ENCODE data around the gene GMCL2.

GMCL2 gene

DNA sequence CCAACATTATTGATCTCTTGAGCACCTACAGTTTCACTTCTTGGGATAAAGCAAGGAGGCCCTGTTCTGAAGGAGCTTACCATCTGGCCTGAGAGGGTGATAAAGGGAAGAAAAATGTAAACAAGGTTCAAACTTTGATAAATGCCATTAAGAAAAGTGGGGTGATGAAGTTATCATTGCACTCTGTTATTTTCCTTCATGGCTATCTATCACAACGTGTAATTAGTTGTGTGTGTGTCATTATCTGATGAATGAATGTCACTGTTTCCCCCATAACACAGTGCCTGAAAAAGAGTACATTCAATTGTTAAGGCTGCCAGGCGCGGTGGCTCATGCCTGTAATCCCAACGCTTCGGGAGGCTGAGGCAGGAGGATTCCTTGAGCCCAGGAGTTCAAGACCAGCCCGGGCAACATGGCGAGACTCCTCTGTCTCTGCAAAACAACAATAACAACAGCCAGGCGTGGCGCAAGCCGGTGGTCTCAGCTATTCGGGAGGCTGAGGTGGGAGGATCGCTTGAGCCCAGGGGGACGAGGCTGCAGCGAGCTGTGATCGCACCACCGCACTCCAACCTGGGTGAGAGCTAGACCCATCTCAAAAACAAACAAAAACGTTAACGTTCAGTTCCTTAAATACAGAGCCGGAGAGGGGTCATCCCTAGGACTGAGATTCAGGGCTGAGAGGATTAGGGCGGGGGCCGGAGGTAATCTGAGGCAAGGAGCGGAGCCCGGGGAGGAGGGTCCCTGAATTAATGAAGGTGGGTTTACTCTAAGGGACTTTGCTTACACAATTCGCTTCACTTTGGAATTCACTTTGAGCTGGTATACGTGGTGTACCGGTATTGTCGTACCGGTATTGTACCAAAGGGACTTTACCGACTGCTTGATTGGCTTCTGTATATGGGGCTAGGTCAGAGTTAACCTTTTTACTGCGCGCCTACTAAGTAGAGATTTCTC lies 34.4 kb downstream of the GMCL2 start:
- no peak for DNase-seq (ENCODE audit: low read depth)
- peak overlapping the region; percentile 69 for H3K4me3 ChIP-seq (ENCODE audit: low read length)
- TF ChIP-seq, protein P1, sequence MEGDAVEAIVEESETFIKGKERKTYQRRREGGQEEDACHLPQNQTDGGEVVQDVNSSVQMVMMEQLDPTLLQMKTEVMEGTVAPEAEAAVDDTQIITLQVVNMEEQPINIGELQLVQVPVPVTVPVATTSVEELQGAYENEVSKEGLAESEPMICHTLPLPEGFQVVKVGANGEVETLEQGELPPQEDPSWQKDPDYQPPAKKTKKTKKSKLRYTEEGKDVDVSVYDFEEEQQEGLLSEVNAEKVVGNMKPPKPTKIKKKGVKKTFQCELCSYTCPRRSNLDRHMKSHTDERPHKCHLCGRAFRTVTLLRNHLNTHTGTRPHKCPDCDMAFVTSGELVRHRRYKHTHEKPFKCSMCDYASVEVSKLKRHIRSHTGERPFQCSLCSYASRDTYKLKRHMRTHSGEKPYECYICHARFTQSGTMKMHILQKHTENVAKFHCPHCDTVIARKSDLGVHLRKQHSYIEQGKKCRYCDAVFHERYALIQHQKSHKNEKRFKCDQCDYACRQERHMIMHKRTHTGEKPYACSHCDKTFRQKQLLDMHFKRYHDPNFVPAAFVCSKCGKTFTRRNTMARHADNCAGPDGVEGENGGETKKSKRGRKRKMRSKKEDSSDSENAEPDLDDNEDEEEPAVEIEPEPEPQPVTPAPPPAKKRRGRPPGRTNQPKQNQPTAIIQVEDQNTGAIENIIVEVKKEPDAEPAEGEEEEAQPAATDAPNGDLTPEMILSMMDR (IDR thresholded peaks at IDR 0.05; ENCODE audit: insufficient read depth, low read depth, low read length, missing control alignments) = no peak

DNA sequence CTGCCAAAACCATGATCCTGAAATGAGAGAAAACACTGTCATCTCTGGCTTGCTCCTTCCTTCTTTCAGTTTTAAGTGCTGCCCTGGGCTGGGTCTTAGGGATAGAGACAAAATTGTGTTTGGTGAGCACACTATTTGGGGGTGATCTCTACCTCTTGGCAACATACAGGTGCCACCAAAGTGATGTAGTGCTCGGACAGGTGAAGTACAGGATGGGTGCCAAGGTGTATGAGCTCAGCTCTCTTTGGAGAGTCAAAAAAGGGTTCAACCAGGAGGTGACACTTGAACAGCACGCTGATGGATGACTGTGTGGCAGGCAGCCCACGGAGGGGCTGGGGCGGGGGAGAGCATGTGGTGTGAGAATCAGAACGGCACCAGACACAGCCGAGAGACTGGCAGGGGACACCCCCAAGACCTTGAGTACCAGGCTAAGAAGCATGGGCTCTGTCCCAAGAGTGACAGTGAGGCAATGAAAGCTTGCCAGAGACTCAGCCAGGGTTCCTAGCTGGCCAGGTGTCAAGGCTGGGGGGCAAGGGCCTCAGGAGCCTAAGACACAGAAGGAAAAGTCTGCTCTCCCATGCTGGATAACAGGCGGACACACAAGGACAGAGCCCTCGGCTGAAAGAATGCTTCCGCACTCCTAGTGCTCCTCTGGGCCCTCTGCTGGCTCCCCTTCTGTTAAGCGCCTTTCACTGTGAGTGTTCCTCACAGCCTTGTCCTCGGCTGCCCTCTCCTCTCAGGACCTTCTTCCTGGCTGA lies 36.0 kb downstream of the GMCL2 start:
- no peak for DNase-seq (ENCODE audit: low read depth)
- TF ChIP-seq, protein P1 (IDR thresholded peaks at IDR 0.05; ENCODE audit: insufficient read depth, low read depth, low read length, missing control alignments) = no peak
- no peak overlapping the region for H3K4me3 ChIP-seq (ENCODE audit: low read length)

DNA sequence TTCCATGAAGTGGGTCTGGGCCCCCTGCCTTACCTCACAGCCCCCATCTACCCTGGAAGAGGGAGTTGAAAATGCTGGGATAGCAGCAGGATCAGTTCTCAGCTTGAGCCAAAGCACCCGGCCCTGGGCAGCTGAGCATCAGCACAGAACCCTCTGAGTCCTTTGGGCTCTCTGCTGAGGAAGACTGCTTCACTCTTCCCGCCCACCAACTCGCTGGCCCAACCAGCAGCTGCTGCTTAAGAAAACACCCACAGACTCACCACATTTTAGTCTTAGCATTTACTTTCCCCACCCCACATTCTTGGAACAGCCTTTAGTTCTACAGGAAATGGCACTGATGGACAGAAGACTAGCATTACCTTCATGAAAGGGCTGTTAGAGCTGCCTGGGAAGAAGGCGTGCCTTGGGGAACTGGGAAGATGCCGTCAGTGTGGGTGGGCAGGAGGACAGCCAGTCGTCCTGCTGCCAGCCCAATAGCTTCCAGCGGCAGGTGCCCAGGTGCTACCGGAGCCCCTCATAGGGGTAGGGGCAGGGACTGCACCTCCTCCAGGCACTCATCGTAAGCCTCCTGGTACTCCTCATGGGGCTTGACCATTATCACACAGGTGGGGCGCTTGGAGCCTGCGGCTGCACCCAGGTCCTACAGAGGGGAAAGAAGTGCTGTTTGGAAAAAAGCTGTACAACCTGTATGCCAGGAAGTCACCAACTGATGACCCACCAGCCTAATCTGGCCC lies 37.8 kb downstream of the GMCL2 start:
- no peak overlapping the region for H3K4me3 ChIP-seq (ENCODE audit: low read length)
- no peak for DNase-seq (ENCODE audit: low read depth)
- TF ChIP-seq, protein P1 (IDR thresholded peaks at IDR 0.05; ENCODE audit: insufficient read depth, low read depth, low read length, missing control alignments) = no peak

DNA sequence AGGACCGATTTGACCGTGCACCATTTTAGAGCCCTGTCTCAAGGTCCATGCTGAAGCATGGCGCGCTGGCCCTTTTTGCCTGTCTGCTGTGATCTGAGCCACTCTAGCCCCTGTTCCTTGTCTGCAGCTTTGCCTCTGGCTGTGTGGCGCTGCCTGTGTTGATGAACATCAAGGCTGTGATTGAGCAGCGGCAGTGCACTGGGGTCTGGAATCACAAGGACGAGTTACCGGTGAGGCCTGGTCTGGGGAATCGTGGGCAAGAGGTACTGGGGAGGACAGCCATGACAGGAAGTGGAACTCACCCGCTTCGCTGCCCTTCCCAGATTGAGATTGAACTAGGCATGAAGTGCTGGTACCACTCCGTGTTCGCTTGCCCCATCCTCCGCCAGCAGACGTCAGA lies 39.8 kb downstream of the GMCL2 start:
- DNase-seq (ENCODE audit: low read depth) = no peak
- no peak overlapping the region for H3K4me3 ChIP-seq (ENCODE audit: low read length)
- TF ChIP-seq, protein P1 (IDR thresholded peaks at IDR 0.05; ENCODE audit: insufficient read depth, low read depth, low read length, missing control alignments) = no peak

DNA sequence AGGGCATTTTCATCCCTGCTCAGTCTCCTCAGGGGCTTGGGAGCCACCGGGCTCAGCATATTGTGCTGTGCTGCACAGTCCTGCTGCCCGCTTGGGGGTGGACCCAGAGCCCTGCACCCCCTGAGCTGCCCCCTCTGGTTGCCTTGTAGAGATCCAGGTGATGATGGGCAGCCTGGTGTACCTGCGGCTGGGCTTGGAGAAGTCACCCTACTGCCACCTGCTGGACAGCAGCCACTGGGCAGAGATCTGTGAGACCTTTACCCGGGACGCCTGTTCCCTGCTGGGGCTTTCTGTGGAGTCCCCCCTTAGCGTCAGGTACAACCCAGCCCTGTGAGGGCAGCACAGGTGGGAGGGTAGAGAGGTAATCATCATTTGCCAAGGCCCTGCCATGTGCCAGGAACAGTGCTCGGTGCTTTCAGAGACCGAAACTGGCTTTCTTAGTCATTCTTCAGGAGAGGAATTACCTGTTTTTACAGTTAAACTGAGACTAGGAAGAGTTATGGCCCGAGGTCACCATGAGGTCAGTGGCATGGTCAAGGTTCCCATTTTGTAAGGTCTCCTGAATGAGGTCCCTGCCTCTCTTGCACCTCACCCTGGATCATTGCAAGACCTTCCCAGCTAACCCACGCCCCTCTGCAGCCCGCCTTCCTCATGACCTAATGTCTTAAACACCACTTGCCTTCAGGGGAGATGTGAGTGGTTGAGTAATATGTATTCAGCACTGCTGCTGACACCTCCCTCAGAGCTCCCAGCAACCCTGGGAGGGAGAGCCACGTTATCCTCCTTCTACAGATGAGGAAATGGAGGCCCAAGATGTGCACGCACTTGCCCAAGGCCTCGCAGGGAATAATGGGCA lies 41.0 kb downstream of the GMCL2 start:
- peak; percentile 99 for DNase-seq (ENCODE audit: low read depth)
- TF ChIP-seq, protein P1 (IDR thresholded peaks at IDR 0.05; ENCODE audit: insufficient read depth, low read depth, low read length, missing control alignments) = peak; percentile 85
- H3K4me3 ChIP-seq (ENCODE audit: low read length) = no peak overlapping the region

DNA sequence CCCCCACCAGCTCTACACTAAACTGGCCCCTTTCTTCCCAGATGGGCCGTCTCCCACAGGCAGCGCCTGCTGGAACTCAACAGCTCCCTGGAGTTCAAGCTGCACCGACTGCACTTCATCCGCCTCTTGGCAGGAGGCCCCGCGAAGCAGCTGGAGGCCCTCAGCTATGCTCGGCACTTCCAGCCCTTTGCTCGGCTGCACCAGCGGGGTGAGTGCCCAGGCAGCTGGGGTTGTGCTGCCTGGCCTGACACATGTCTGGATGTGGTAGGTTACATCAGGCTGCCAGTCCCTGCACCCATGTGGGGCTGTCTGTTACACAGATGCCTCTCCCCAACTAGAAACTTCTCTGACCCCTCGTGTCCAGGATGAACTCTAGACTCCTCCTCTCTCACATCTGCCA lies 43.3 kb downstream of the GMCL2 start:
- TF ChIP-seq, protein P1 (IDR thresholded peaks at IDR 0.05; ENCODE audit: insufficient read depth, low read depth, low read length, missing control alignments) = no peak
- H3K4me3 ChIP-seq (ENCODE audit: low read length) = no peak overlapping the region
- no peak for DNase-seq (ENCODE audit: low read depth)

All from epithelial cell of esophagus (primary cell).